ENCODE measurements around the gene CLSTN1.

The CLSTN1 gene

DNA sequence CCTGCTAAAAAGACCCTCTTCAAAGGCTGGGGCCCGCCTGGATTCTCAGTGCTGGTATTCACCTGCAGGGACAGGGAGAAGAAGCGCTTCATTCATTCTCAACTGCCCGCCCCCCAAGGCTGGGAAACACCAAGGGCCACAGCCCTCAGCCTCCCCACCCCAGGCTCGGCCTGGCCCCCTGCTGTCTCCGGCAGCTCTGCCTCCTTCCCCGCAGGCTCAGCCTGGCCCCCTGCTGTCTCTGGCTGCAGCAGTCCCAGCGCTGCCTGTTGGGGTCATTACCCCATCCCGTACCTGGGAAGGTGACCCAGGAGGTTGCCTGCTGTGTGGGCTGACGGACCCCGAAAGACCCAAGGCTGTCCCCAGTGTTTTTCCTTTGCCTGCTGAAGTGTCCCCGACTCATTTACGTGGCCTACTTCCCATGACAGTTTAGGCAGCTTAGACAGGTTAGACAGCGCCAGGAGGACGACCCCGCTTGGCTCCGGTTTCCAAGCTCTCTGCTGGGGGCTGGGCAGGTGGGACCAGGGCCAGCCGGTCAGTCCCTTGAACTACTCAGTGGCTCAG lies 22.9 kb upstream of the CLSTN1 start:
- TF ChIP-seq, protein P1, sequence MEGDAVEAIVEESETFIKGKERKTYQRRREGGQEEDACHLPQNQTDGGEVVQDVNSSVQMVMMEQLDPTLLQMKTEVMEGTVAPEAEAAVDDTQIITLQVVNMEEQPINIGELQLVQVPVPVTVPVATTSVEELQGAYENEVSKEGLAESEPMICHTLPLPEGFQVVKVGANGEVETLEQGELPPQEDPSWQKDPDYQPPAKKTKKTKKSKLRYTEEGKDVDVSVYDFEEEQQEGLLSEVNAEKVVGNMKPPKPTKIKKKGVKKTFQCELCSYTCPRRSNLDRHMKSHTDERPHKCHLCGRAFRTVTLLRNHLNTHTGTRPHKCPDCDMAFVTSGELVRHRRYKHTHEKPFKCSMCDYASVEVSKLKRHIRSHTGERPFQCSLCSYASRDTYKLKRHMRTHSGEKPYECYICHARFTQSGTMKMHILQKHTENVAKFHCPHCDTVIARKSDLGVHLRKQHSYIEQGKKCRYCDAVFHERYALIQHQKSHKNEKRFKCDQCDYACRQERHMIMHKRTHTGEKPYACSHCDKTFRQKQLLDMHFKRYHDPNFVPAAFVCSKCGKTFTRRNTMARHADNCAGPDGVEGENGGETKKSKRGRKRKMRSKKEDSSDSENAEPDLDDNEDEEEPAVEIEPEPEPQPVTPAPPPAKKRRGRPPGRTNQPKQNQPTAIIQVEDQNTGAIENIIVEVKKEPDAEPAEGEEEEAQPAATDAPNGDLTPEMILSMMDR (IDR thresholded peaks at IDR 0.05; ENCODE audit: insufficient read depth, missing control alignments): no peak
- DNase-seq (ENCODE audit: insufficient read length, low spot score): no peak
- no peak for FAIRE-seq

DNA sequence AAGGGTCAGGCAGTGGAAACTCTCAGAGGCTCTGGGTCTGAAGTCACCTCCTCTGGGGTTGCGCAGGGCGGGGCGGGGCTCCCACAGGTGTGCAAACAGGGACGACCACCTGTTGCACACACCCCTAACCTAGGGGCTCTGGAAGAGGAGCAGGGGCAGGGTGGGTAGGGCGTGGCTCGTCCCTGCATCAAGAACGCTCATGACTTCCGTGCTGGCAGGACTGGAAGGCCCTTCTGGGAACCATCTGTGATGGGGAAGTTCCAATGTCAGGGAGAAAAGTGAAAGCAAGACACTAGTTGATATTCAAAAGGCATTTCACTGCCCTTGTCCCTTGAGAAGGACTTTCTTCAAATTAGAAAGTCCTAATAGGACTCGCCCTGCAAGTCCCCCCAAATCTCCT lies 22.1 kb upstream of the CLSTN1 start:
- FAIRE-seq (no peak), DNase-seq (ENCODE audit: insufficient read length, low spot score) (no peak)
- TF ChIP-seq, protein P1 (IDR thresholded peaks at IDR 0.05; ENCODE audit: insufficient read depth, missing control alignments): no peak

DNA sequence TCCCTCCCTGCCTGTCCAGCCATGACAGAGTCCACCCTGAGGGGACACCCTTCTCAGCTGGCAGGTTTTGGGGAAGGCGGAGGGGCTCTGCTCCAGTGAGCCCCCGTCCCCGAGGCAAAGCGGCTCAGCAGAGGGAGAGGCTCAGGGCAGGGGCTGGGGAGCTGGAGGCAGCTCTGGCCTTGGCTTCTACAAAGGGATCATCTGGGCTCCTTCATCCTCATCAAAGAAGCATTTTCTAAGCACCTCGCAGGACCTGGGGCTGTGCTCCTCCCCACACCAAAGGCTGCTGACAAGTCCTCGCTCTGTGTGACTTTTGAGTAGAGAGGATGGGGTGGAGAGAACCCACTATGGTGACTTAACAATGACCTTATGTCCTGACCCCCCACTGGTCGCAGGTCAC lies 21.0 kb upstream of the CLSTN1 start:
- FAIRE-seq: no peak
- TF ChIP-seq, protein P1 (IDR thresholded peaks at IDR 0.05; ENCODE audit: insufficient read depth, missing control alignments): no peak
- DNase-seq (ENCODE audit: insufficient read length, low spot score): no peak

DNA sequence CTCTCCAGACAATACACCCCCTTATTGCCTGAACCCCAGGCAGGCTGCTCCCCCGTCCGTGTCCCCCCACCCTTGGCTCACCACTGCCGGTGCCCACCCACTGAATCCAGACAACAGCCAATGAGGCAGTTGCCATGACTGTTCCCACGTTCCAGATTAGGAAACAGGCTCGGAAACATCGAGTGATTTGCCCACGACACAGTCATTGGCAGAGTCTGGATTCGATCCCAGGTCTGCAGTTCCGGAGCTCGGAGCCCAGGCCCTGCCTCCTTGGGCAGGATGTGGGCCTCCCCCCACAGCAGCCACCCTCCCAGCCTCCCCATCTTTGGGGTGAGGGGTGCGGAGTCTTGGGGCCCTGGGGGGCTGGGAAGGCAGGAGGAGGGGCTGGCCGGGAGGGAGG lies 20.3 kb upstream of the CLSTN1 start:
- DNase-seq (ENCODE audit: insufficient read length, low spot score) (no peak), FAIRE-seq (no peak)
- TF ChIP-seq, protein P1 (IDR thresholded peaks at IDR 0.05; ENCODE audit: insufficient read depth, missing control alignments): no peak

DNA sequence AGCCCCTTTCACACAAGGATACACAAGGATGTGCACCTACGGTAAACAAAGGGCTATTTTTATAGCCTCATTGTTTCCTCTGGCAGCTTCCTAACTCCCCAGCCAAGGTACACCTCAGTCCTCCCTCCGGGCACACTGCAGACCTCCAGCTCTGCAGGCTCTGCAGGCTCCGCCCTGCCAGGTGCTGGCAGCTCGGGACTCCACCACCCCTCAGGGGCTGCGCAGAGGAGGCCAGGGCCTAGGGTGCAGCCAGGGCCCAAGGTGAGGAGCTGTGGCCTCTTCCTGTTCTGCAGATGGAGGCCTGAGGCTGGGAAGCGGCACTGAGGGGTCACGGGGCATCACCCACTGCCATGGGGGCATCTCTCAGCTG lies 19.8 kb upstream of the CLSTN1 start:
- FAIRE-seq (no peak), DNase-seq (ENCODE audit: insufficient read length, low spot score) (no peak)
- TF ChIP-seq, protein P1 (IDR thresholded peaks at IDR 0.05; ENCODE audit: insufficient read depth, missing control alignments): no peak

DNA sequence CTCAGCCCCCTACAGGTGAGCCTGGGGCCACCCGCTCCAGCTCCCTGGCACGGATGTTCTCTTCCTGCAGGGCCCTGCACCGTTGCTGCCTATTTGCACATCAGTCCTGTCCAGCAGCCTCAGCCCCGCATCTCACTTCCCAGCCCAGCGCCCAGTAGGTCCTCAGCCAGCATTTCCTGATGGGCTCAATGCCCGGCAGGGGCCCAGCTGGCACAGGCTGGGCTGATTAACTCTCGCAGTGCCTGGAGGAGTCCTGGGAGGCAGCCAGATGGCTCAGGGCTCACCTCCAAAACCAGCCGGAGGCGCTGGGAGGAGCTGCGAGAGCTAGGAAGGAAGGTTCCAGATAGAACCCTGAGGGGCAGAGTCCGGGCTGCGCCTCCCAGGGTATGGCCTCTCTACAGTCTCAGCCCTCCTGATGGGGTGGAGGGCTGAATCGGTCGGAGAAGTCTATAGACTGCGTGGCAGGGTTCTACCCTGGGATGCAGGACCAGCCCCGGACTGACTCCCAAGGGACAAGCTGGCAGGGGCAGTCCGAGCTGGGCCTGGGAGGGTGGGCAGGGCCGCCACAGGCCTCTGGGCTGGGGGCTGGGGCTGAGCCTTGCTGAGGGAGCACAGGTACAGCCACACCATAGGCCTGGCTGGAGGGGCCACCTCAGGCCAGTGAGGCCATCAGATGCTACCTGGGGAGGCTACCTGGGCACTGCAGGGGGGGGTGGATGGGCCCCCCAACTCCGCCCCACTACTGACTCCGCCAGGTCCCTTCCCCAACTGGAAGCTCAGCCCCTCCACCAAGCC lies 19.2 kb upstream of the CLSTN1 start:
- TF ChIP-seq, protein P1 (IDR thresholded peaks at IDR 0.05; ENCODE audit: insufficient read depth, missing control alignments): no peak
- DNase-seq (ENCODE audit: insufficient read length, low spot score) (no peak), FAIRE-seq (no peak)

DNA sequence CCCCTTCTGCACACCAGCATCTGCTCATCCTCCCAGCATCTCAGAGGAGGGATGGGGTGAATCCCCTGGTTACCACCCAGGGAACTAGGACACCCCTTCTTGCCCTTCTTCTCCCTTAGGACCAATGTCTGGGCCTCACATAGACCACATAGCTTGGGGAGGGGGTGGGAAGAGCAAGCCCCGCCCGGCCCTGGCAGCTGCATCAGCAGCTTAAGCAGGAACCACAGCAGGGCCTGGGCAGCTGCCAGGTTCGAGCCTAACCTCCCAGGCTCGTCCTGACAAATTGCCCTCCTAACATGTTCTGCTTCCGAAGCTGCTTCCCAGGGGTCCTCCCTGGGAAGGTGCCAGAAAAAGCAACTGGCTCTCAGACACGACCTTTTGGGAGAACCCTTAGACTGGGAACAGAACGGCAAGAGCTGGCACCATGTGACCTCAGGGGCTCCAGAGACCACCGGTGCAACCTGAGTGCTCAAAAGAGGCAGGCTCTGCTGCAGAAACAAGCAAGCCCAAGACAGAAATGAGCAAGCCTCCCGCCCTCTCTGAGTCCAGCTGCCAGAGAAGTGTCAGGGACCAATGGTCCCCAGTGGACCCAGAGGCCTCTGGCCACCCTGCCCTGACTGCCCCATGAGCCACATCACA lies 18.4 kb upstream of the CLSTN1 start:
- DNase-seq (ENCODE audit: insufficient read length, low spot score): peak; percentile 58
- no peak for FAIRE-seq

More for the DNA sequence above, 18.4 kb upstream of the CLSTN1 start:
- TF ChIP-seq, protein P1 (IDR thresholded peaks at IDR 0.05; ENCODE audit: insufficient read depth, missing control alignments): no peak

All from D721Med (cell line).